GM18519 (cell line): Measurements from ENCODE around the gene AKT3.

ENCODE experiments used
- ATAC-seq: cut with Tn5 transposase; IDR thresholded peaks from one replicate; pipeline ENCODE4 v1.9.1; 2021; ENCODE audit warnings: mild to moderate bottlenecking, moderate library complexity; ENCODE audit not compliant: unreplicated experiment, low FRiP score

Gene AKT3

DNA sequence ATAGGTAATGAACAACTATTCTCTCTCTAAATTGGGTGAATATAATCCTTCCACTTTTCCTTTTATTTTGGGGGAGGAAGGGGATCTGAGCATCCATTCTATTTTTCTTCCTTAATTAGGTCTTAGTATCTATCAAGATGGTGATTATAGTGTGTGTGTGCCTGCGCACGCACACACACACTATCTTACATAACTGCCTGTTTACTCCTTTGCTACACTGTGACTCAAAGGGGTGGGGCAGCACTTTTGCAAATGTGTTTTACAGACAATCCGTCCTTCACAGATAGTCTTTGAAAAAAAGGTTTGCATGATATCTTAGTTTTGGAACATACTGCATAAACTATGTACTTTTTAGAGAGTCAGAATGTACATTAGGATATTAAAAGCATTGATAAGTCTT, 402.7 kb downstream of the AKT3 start:
- ATAC-seq: no peak

DNA sequence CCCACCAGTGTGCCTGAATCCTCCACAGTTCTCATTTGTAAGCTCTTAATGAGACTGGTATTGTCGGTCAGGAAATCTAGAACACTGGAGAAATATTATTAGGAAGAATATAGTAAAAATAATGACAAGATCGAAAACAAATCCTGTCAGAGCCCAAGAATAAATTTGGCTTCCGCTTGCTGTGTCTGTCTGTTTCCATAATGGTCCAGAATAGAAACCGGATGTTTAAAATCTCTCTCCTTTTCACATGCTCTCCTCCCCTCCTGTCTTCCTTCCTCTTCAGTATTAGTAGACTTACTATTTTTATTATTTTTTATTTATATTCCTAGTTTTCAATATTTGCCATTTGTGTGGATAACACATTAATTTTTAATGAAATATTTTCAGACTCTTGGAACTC, 406.5 kb downstream of the AKT3 start:
- no peak for ATAC-seq

DNA sequence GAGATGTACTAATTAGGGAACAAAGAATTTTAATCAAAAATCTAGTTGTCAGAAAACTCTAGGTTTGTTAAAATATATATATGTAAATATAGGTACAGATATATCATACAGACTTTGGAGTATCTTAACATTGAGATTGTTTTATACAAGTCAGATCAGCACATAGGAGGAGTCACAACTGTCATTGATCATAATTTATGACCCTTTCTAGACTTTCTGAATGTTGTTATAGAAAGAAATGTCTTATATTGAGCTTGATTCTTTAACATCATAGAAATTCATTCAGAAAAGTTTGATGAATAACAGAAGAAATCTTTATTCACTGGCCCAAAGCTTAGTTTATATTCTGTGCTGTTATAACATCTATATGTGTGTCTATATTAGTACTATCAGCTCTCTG, 408.4 kb downstream of the AKT3 start:
- no peak for ATAC-seq

DNA sequence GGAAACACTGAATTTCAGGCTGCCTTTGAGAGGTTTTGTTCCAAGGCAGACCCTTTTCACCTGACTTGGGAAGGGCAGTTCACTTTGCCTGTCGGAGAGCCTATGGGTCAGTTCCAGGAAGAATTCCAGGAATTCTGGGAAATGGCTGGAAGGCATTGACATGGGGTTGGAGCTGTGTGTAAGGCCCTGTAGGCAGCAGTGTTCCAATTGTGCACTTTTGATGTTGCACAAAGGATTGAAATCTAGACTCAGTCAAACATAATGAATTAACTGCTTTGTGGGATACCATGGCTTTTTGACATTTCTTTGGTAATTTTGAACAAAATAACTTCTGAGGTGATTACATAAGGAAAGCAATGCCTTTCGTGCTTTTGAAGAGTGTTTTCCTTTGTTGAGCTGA, 409.6 kb downstream of the AKT3 start:
- no peak for ATAC-seq

DNA sequence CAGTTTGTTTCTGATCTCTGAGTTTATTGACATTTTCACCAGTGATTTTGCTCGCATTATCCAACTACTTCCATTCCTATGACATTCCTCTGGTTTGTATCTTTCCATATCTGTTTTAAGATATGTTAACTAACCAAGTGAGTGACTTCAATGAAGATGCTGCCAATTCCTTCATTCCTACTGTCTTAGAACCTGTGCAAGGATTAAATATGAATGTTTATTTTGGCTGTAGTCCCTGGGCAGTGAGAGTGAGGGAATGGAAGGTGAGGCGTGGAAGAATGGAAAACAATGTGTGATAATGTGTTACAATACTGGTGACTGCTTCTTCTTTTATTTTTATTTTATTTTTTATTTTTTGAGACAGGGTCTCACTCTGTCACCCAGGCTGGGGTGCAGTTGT, 411.2 kb downstream of the AKT3 start:
- ATAC-seq: no peak
